ENCODE measurements around the gene POLD1. TPM values are rescaled to one million over a fixed set of nuclear protein-coding genes. Genes with fewer than 3 reads are reported as not detected.
"Not testable (repeated sequence)": the region's sequence is repeated elsewhere in the genome, so short reads cannot be mapped to it uniquely, and the experiment has no call there.

The POLD1 gene
- total and polyA plus RNA-seq, 2 experiments from 2014 or later: 111 to 173 TPM

DNA sequence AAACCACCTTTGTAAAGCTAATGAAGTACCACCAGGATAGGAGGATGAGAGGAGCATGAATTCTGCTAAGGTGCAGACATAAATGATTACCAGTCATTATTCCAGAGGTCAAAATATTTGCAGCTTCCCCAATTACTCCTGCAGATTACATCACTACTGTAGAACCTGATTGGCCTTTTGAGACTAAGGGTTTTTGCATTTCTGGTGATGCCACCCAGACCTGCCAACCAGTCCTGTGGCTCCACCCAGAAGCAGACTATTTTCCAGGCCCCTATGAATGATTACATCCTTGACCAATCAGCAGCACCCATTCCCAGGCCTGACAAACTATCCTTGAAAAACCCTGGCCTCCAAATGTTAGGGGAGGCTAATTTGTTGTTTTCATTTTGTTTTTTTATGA is 43.8 kb upstream of the POLD1 start:
- Mint-ChIP-seq H3K27ac (no peak overlapping the region), H3K9me3 (peaks cover 96% of the 10 kb centered on the region), H3K4me3 (no peak overlapping the region), H3K27me3 (ENCODE audit: insufficient read depth, low read depth, poor library complexity) (peaks cover 8% of the 10 kb centered on the region), H3K36me3 (ENCODE audit: low read depth) (peaks cover 29% of the 10 kb centered on the region), H3K4me1 (no peaks in the 10 kb centered on the region)
- Histone ChIP-seq H3K79me2 (replicated peaks; ENCODE audit: insufficient read depth) (no peaks in the 10 kb centered on the region), H3K4me2 (no peak overlapping the region), H3K9me2 (ENCODE audit: insufficient read depth) (no peaks in the 10 kb centered on the region), H3K27me3 (ENCODE audit: insufficient read depth) (no peaks in the 10 kb centered on the region), H3K27ac (ENCODE audit: low read depth) (no peak overlapping the region), H3K4me1 (ENCODE audit: insufficient read depth) (no peaks in the 10 kb centered on the region), H3K36me3 (ENCODE audit: insufficient read depth) (no peaks in the 10 kb centered on the region; the same call in 1 of the 2 replicates), H3F3A (replicated peaks; ENCODE audit: low read depth) (no peaks in the 10 kb centered on the region), H4K20me1 (replicated peaks; ENCODE audit: insufficient read depth) (no peaks in the 10 kb centered on the region; the same call in 1 of the 2 replicates), H3K4me3 (no peak overlapping the region), H2AFZ (no peak overlapping the region)
- DNase-seq (ENCODE audit: low spot score) (no peak), ATAC-seq (no peak)
- no peak for TF ChIP-seq STAT1 (IDR thresholded peaks at IDR 0.05; ENCODE audit: unreplicated experiment)

- H4K20me1 ChIP-seq (replicated peaks; ENCODE audit: insufficient read depth): no peaks in the 10 kb centered on the region; the same call in 1 of the 2 replicates
- Mint-ChIP-seq H3K4me3 (no peak overlapping the region), H3K9me3 (peaks cover 96% of the 10 kb centered on the region), H3K27me3 (ENCODE audit: insufficient read depth, low read depth, poor library complexity) (peaks cover 8% of the 10 kb centered on the region), H3K27ac (no peak overlapping the region), H3K36me3 (ENCODE audit: low read depth) (peaks cover 23% of the 10 kb centered on the region), H3K4me1 (no peaks in the 10 kb centered on the region)
- no peaks in the 10 kb centered on the region for H3K9me2 ChIP-seq (ENCODE audit: insufficient read depth)
- no peak for TF ChIP-seq ZNF331 (CRISPR knock-in tag; IDR thresholded peaks at IDR 0.05; ENCODE audit: low read depth)
- TF ChIP-seq JUNB (IDR thresholded peaks at IDR 0.05; ENCODE audit: unreplicated experiment): no peak
- no peaks in the 10 kb centered on the region for H3K27me3 ChIP-seq (ENCODE audit: insufficient read depth)
- no peak overlapping the region for H3K27ac ChIP-seq (ENCODE audit: low read depth)
- H3F3A ChIP-seq (replicated peaks; ENCODE audit: low read depth): no peaks in the 10 kb centered on the region
- H3K4me3 ChIP-seq: no peak overlapping the region
- H3K79me2 ChIP-seq (replicated peaks; ENCODE audit: insufficient read depth): no peaks in the 10 kb centered on the region
- H2AFZ ChIP-seq: no peak overlapping the region
- H3K4me2 ChIP-seq: no peak overlapping the region
- no peaks in the 10 kb centered on the region for H3K4me1 ChIP-seq (ENCODE audit: insufficient read depth)
- H3K36me3 ChIP-seq (ENCODE audit: insufficient read depth): no peaks in the 10 kb centered on the region; the same call in 1 of the 2 replicates
- ATAC-seq: no peak
- DNase-seq (ENCODE audit: low spot score): no peak
Measured at GRCh38 chr19:50341091-50341564, 43.0 kb upstream of the POLD1 start.

DNA sequence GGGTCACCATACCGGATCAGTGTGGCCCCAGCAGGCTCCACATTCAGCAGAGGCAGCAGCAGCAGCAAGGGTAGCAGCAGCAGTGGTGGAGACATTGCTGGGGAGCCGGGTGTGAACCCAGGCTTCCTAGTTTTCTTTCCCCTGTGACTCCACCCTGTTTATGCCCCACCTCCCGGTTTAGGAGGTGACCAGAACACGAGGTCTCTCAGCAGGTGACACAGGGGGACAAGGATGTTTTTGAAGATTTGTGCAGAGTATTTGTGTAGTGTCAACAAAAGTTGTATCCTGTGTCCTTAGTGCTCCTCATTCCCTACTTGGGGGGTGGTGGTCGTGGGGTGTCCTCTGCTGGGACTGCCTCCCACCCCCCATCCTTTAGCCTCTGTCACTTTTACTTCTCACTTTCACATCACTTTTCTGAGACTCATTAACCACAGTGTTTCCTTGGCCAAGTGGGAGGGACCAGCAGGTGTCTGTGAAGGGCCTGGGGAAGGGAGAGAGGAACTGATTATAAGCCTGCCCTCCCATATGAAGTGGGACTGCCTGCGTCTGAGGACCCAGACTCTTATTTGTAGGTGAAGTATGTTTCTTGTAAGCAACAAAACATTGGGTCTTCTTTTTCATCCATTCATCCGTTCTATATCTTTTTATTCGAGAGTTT is 39.4 kb upstream of the POLD1 start:
- H3K27ac Mint-ChIP-seq: no peak overlapping the region
- no peaks in the 10 kb centered on the region for H3K4me1 Mint-ChIP-seq

DNA sequence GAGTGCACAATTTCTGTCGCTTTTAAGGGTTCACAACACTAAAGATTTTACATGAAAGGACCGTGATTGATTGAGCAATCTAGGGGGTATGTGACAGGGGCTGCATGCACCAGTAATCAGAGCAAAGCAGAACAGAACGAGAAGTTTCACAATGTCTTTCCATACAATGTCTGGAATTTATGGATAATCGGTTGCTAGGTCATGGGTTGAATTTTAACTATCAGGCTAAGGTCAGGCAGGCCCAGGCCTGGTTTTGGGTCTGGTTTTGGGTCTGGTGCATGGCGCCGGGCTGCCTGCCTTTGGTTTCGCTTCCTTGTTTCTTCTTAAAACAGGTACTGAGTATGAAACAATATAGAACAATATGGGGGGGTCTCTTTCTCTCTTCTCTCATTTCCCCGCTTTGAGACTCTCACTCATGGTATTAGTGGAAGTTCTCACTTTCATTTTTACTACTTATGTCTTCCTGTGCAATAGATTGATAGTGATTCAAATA is 37.0 kb upstream of the POLD1 start:
- not testable (repeated sequence) for H3K27me3 Mint-ChIP-seq (ENCODE audit: insufficient read depth, low read depth, poor library complexity); H3K27ac Mint-ChIP-seq; H3K9me2 ChIP-seq (ENCODE audit: insufficient read depth); H3K4me3 ChIP-seq; H3F3A ChIP-seq (replicated peaks; ENCODE audit: low read depth); H3K4me1 Mint-ChIP-seq; H3K4me3 Mint-ChIP-seq; H3K27me3 ChIP-seq (ENCODE audit: insufficient read depth); H3K27ac ChIP-seq (ENCODE audit: low read depth); H2AFZ ChIP-seq; H3K4me1 ChIP-seq (ENCODE audit: insufficient read depth); H3K79me2 ChIP-seq (replicated peaks; ENCODE audit: insufficient read depth); H4K20me1 ChIP-seq (replicated peaks; ENCODE audit: insufficient read depth); H3K36me3 ChIP-seq (ENCODE audit: insufficient read depth); ATAC-seq; DNase-seq (ENCODE audit: low spot score); H3K4me2 ChIP-seq
- peaks cover 98% of the 10 kb centered on the region for H3K9me3 Mint-ChIP-seq
- H3K36me3 Mint-ChIP-seq (ENCODE audit: low read depth): peaks cover 40% of the 10 kb centered on the region

More for the DNA sequence above, 39.4 kb upstream of the POLD1 start:
- no peak overlapping the region for H3K4me3 ChIP-seq
- H3K36me3 ChIP-seq (ENCODE audit: insufficient read depth): no peaks in the 10 kb centered on the region; the same call in 1 of the 2 replicates
- TF ChIP-seq STAT1 (IDR thresholded peaks at IDR 0.05; ENCODE audit: unreplicated experiment): no peak
- H3K27ac ChIP-seq (ENCODE audit: low read depth): no peak overlapping the region
- no peaks in the 10 kb centered on the region for H3K9me2 ChIP-seq (ENCODE audit: insufficient read depth)
- no peaks in the 10 kb centered on the region for H3K4me1 ChIP-seq (ENCODE audit: insufficient read depth)
- H3K79me2 ChIP-seq (replicated peaks; ENCODE audit: insufficient read depth): no peaks in the 10 kb centered on the region
- no peak overlapping the region for H2AFZ ChIP-seq
- peaks cover 97% of the 10 kb centered on the region for H3K9me3 Mint-ChIP-seq
- no peak for DNase-seq (ENCODE audit: low spot score)
- H3K36me3 Mint-ChIP-seq (ENCODE audit: low read depth): peaks cover 32% of the 10 kb centered on the region
- ATAC-seq: no peak
- peaks cover 6% of the 10 kb centered on the region for H3K27me3 Mint-ChIP-seq (ENCODE audit: insufficient read depth, low read depth, poor library complexity)
- no peak overlapping the region for H3K4me2 ChIP-seq
- no peak overlapping the region for H3K4me3 Mint-ChIP-seq
- no peaks in the 10 kb centered on the region for H3F3A ChIP-seq (replicated peaks; ENCODE audit: low read depth)
- no peaks in the 10 kb centered on the region for H3K27me3 ChIP-seq (ENCODE audit: insufficient read depth)
- no peaks in the 10 kb centered on the region for H4K20me1 ChIP-seq (replicated peaks; ENCODE audit: insufficient read depth)

All from GM23338 (cell line).